GM08714 (cell line): Measurements from ENCODE around the gene BCAN.

ENCODE experiments used
- H3K4me3 ChIP-seq: fragments of 200-500 bp; sonication (Bioruptor generic); 2 replicates; pipeline ENCODE4 v1.5.1; 2014; ENCODE audit warnings: mild to moderate bottlenecking, low read length, inconsistent platforms
- ZNF274 ChIP-seq: IDR thresholded peaks from 2 replicates; pipeline ENCODE4 v1.6.1; 2012; ENCODE audit warnings: mild to moderate bottlenecking, low read depth, low read length

Gene BCAN

GRCh38 chr1:156667610-156667967, 25.7 kb downstream of the BCAN start:
- no peak overlapping the region for H3K4me3 ChIP-seq

DNA sequence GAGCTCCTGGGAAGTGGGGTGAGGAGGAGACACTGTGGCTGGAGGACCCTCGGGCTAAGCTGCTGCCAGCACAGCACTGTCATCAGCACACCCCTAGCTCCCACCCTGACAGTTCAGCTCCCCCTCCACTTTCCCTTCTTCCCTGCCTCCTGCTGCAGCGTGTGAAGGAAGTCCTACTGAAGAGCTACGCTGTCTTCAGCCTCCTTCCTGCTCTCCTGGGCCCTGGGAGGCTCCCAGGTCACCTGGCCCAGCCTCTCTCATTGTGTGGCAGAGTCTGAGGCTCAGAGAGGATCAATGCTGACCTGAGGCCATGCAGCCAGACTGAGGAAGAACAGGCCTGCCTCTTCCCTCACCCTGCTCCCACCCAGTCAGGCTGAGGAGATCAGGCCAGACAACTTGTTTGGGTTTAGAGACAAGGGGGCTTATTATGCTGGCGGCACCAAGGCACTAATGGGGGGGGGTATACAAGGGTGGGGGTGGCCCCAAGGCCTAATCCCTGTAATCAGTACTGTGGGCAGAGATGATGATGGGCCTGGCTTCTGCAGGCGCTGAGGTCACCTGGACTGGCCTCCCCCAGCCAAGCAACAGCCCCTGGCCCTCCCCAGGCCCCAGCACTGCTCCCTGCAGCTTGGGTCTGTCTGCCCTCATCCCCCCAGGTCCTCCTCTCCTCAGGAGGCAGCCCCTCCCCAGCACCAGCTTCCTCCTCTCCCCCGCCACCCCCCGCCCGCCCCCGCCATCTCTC, 26.2 kb downstream of the BCAN start:
- no peak overlapping the region for H3K4me3 ChIP-seq
- no peak for TF ChIP-seq ZNF274

More at GRCh38 chr1:156667610-156667967, 25.7 kb downstream of the BCAN start:
- no peak for TF ChIP-seq ZNF274

DNA sequence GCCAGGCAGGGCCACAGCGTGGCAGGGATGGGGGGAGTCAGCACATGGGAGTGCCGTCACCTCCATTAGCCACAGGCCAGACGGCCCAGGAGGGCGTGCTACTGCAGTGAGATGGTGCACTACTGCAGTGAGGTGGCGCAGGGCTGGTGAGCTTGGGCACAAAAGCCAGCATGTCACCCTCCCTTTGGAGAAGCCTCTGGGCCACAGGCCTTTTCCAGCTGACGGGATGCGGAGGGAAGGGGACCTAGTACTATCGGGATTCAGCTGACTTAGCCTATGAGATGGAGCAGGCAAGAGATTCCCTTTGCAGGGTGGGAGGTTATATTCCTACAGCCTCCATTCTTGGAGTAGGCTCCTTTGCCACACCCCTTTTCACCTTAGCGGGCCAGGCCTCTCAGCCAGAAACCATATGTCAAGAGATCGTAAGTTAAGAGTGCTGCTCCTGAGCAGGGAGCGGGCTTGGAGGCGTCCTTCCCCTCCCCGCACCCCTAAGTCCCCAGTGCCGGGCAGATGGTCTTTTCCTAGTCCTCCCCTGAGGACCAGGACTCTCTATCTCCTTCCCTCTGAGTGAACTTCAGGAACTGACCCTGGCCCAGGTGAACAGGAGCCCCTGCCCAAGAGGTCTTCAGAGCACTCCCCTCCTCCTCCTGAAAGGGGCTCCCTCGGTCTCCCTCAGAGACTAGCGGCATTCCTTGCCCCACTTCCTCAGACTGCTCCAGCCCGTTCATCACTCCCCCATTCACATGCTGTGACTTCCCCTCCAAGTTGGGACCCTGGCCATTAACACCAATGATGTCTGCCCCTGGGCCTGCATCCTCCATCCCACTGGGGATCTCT, 27.1 kb downstream of the BCAN start:
- TF ChIP-seq ZNF274: no peak
- H3K4me3 ChIP-seq: no peak overlapping the region

DNA sequence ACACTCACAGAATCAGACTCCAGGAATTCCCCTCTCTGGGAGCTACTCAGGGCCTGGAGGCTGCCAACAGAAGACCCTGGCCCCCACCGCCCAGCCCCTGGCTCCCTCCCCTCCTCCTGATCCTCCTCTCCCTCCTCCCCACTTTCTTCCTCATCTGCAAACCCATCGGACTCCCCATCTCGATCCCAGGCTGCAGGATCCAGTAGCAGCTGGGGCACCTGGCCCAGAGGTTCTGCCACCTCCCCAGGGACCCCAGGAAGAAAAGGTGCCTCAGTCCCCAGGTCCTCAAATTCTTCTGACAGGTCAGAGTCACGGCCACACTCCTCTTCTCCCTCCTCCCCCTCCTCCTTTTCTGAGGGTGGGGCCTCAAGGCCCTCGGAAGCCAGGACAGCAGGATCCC, 27.9 kb downstream of the BCAN start:
- no peak overlapping the region for H3K4me3 ChIP-seq
- TF ChIP-seq ZNF274: no peak

GRCh38 chr1:156670359-156670758, 28.4 kb downstream of the BCAN start:
- H3K4me3 ChIP-seq: no peak overlapping the region
- TF ChIP-seq ZNF274: no peak

DNA sequence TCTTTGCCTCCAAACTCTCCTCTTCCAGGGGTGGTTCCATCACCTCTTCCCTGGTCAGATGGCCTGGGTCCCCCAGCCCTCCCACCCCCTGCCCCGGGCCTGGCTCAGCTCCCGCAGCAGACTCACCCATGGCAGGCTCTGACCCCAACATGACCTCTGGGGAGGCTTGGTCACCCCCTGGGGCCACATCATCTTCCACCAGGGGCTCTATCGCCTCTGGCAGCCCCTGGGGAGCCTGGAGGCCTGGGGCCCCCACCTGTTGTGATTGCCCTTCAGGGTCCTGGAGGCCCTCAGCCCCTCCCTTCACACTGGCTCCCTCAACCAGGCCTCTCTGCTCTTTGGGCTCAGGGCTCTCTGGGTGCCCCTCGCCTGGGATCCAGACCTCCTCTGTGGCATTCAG, 28.9 kb downstream of the BCAN start:
- H3K4me3 ChIP-seq: no peak overlapping the region
- TF ChIP-seq ZNF274: no peak

- no peak for TF ChIP-seq ZNF274
- no peak overlapping the region for H3K4me3 ChIP-seq
Observed at GRCh38 chr1:156671804-156672203, 29.9 kb downstream of the BCAN start.

- TF ChIP-seq ZNF274: no peak
- H3K4me3 ChIP-seq: no peak overlapping the region
Observed at GRCh38 chr1:156673387-156674121, 31.6 kb downstream of the BCAN start.

- no peak overlapping the region for H3K4me3 ChIP-seq
- TF ChIP-seq ZNF274: no peak
Observed at GRCh38 chr1:156675210-156676113, 33.5 kb downstream of the BCAN start.

GRCh38 chr1:156676114-156676819, 34.4 kb downstream of the BCAN start:
- no peak overlapping the region for H3K4me3 ChIP-seq
- no peak for TF ChIP-seq ZNF274

- no peak for TF ChIP-seq ZNF274
- no peak within 1 kb of the TSS for H3K4me3 ChIP-seq
Observed at GRCh38 chr1:156676820-156677615, 35.1 kb downstream of the BCAN start, which contains the start of gene NES. Gene NES, minus strand, starts transcription at chr1:156677407. Its CDS starts 143 bp downstream, at chr1:156677264.
